Measurements from ENCODE around the gene SYNDIG1. TPM values are rescaled to one million over a fixed set of nuclear protein-coding genes. Genes with fewer than 3 reads are reported as not detected.

The SYNDIG1 gene
- total RNA-seq, 6 experiments from 2014 or later = not detected

DNA sequence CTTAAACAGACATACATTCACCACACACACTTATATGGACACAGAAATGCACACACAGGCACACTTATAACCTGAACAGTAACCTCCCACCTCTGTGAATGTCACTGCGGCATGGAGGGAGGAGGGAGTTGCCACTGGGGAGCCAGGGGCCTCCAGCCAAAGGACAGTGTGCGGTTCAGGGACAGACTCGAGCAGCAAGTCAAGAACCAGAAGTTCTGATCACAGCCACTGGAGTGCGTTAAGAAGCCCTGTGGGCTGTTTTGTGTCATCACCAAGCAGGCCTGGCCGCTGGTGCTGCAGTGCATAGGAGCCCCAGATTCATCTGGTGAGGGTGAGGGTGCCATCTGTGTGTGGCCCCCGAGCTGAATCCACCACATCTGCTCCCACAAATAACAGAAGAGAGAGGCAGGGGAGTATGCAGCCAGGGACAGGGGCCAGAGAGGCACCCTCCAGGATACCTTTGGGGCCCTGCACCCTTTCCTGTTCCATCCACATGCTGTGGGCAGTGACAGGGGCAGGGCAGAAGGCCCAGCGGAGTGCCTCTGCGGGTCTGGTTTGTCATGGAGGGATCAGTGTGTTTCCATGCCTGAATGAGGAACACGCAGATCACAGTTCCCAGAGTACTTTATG is 20.3 kb downstream of the SYNDIG1 start:
- intact Hi-C loops (cut with DNase I) = no loop called here
- Histone ChIP-seq H3K4me3 (no peak overlapping the region), H3K27ac (no peak overlapping the region), H3K36me3 (no peaks in the 10 kb centered on the region), H3K27me3 (no peaks in the 10 kb centered on the region), H3K9me3 (no peaks in the 10 kb centered on the region), H3K4me1 (no peaks in the 10 kb centered on the region)
- WGBS (ENCODE audit: insufficient coverage, low coverage, low lambda C conversion rate, missing lambda C conversion rate) = 78% methylated on average over 3 of the region's 9 CpGs
- no peak for TF ChIP-seq POLR2A (IDR thresholded peaks at IDR 0.05)
- TF ChIP-seq, protein P1, sequence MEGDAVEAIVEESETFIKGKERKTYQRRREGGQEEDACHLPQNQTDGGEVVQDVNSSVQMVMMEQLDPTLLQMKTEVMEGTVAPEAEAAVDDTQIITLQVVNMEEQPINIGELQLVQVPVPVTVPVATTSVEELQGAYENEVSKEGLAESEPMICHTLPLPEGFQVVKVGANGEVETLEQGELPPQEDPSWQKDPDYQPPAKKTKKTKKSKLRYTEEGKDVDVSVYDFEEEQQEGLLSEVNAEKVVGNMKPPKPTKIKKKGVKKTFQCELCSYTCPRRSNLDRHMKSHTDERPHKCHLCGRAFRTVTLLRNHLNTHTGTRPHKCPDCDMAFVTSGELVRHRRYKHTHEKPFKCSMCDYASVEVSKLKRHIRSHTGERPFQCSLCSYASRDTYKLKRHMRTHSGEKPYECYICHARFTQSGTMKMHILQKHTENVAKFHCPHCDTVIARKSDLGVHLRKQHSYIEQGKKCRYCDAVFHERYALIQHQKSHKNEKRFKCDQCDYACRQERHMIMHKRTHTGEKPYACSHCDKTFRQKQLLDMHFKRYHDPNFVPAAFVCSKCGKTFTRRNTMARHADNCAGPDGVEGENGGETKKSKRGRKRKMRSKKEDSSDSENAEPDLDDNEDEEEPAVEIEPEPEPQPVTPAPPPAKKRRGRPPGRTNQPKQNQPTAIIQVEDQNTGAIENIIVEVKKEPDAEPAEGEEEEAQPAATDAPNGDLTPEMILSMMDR (IDR thresholded peaks at IDR 0.05) = no peak
- ATAC-seq (no peak), DNase-seq (no peak)

DNA sequence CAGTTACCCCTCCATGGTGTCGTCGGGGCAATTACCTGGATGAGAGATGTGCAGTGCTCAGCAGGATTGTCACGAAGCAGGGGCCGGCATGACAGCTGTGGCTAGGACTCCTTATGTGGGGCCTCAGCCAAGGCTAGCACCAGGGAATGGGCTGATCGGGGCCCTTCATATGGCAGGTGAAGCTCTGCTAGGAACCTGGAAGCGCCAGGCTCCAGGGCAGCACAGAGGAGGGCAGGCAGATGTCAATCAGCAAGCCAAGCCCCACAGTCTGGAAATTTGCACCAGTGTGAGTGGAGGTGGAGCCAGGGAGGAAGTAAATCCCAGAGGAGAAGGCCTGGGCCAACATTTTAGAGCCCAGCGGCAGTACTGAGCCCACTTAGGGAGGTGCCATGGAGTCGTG is 21.2 kb downstream of the SYNDIG1 start:
- DNase-seq = no peak
- 71% methylated on average over 4 of the region's 8 CpGs for WGBS (ENCODE audit: insufficient coverage, low coverage, low lambda C conversion rate, missing lambda C conversion rate)

DNA sequence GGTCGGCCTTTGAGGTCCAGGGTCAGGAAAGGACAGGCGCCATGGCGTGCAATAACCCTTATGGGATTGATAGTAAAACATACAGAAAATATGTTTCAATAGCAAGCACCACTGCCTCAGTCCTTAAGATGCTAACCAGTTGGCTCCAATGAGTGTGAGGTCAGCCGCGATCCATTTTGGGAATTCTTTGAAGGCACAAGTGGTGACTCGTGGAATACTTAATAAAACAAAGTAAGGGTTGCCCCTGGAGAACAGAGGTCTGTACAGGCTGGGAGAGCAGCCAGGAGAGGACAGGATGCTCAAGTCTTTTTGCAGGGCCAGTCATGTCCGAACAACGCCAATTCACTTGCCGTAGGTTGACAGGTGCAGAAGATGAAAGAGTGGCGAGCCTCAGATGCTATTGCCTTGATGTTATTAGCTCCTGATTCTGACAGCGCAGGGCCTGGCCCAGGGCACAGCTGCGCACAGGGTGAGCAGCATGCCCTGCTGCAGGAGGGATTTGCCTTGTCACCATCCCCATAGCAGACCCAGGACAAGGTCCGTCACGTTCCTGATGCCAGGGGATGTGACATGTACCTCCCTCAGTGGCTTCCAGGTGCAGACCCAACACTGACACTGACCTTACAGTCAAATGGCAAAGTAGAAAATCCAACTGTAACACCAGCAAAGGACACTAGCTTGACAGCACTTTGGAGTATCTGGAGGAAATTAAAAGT is 21.8 kb downstream of the SYNDIG1 start:
- H3K27me3 ChIP-seq = no peaks in the 10 kb centered on the region
- ATAC-seq = no peak
- WGBS (ENCODE audit: insufficient coverage, low coverage, low lambda C conversion rate, missing lambda C conversion rate) = 70% methylated on average over 2 of the region's 14 CpGs
- intact Hi-C loops (cut with DNase I) = no loop called here
- no peaks in the 10 kb centered on the region for H3K4me1 ChIP-seq
- no peak overlapping the region for H3K27ac ChIP-seq
- DNase-seq = no peak
- H3K36me3 ChIP-seq = no peaks in the 10 kb centered on the region
- TF ChIP-seq POLR2A (IDR thresholded peaks at IDR 0.05) = no peak
- TF ChIP-seq, protein P1 (IDR thresholded peaks at IDR 0.05) = no peak
- no peak overlapping the region for H3K4me3 ChIP-seq
- no peaks in the 10 kb centered on the region for H3K9me3 ChIP-seq

More for the DNA sequence above, 21.2 kb downstream of the SYNDIG1 start:
- Histone ChIP-seq H3K36me3 (no peaks in the 10 kb centered on the region), H3K27ac (no peak overlapping the region), H3K9me3 (no peaks in the 10 kb centered on the region), H3K4me3 (no peak overlapping the region), H3K4me1 (no peaks in the 10 kb centered on the region), H3K27me3 (no peaks in the 10 kb centered on the region)
- intact Hi-C loops (cut with DNase I) = no loop called here
- no peak for ATAC-seq
- TF ChIP-seq, protein P1 (IDR thresholded peaks at IDR 0.05) = no peak
- no peak for TF ChIP-seq POLR2A (IDR thresholded peaks at IDR 0.05)

DNA sequence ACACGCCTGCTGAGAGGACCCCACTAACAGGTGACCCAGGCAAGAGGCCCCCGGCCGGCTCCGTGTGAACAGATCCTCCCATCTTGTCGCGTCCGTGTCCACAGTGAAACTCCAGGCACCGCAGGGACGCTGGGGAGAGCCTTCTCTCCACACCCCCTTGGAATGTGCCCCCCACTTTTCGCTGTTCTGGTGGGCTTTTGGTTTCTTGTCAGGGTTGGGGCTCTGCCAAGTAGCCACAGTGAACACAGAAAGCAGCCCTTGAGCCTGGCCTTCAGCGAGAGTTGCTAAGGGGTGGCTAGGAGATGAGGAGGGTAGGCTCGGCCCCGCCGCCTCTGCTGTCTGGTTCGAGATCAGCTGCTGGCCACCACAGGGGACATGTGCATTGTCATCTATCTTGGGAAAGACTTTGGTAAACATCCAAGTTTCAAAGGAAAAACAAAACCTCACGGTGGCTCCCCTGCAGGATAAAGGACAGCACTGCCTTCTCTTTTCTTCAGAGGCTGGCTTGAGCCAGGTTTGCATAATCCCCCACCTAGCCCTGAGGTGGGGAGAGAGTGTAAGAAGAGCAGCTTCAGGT is 22.7 kb downstream of the SYNDIG1 start:
- no peak for DNase-seq

More for the DNA sequence above, 22.7 kb downstream of the SYNDIG1 start:
- ATAC-seq = no peak
- Histone ChIP-seq H3K9me3 (no peaks in the 10 kb centered on the region), H3K27me3 (no peaks in the 10 kb centered on the region), H3K4me3 (no peak overlapping the region), H3K36me3 (no peaks in the 10 kb centered on the region), H3K4me1 (no peaks in the 10 kb centered on the region), H3K27ac (no peak overlapping the region)
- 7% methylated on average over 8 of the region's 16 CpGs for WGBS (ENCODE audit: insufficient coverage, low coverage, low lambda C conversion rate, missing lambda C conversion rate)
- intact Hi-C loops (cut with DNase I) = no loop called here
- no peak for TF ChIP-seq POLR2A (IDR thresholded peaks at IDR 0.05)
- TF ChIP-seq, protein P1 (IDR thresholded peaks at IDR 0.05) = no peak
